ENCODE results near the gene LRRC7. TPM values are rescaled to one million over a fixed set of nuclear protein-coding genes. Genes with fewer than 3 reads are reported as not detected.

The LRRC7 gene
- total RNA-seq, 1 donor from 2014 or later: not detected

- no peak overlapping the region for H3K4me3 ChIP-seq (ENCODE audit: low read depth, low read length)
- no peak for DNase-seq (ENCODE audit: low read depth)
- no peak for TF ChIP-seq CTCF (conservative IDR thresholded peaks at IDR 0.05; ENCODE audit: low read depth, low read length)
These were observed 361.8 kb downstream of the LRRC7 start for GRCh38 chr1:69929308-69930057.

DNA sequence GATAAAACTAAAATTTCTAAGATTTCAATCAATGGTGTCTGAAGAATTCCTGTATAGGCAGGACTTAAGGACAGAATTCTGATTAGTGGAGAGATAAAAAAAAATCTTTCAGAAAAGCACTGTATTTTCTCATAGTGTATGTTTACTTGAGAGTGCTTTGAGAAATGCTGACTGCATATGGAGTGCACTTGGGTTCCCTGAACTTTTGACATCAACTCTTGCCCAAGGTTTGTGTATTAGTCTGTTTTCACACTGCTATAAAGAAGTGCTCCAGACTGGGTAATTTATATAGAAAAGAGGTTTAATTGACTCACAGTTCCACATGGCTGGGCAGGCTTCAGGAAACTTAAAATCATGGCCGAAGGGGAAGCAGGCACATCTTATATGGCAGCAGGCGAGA lies 362.7 kb downstream of the LRRC7 start:
- H3K4me3 ChIP-seq (ENCODE audit: low read depth, low read length): no peak overlapping the region
- no peak for TF ChIP-seq CTCF (conservative IDR thresholded peaks at IDR 0.05; ENCODE audit: low read depth, low read length)
- DNase-seq (ENCODE audit: low read depth): no peak

GRCh38 chr1:69932760-69933159 lies 365.0 kb downstream of the LRRC7 start:
- no peak for TF ChIP-seq CTCF (conservative IDR thresholded peaks at IDR 0.05; ENCODE audit: low read depth, low read length)
- no peak for DNase-seq (ENCODE audit: low read depth)
- H3K4me3 ChIP-seq (ENCODE audit: low read depth, low read length): no peak overlapping the region

- TF ChIP-seq CTCF (conservative IDR thresholded peaks at IDR 0.05; ENCODE audit: low read depth, low read length): no peak
- DNase-seq (ENCODE audit: low read depth): no peak
- H3K4me3 ChIP-seq (ENCODE audit: low read depth, low read length): no peak overlapping the region
These were observed 372.5 kb downstream of the LRRC7 start for GRCh38 chr1:69940231-69940630.

DNA sequence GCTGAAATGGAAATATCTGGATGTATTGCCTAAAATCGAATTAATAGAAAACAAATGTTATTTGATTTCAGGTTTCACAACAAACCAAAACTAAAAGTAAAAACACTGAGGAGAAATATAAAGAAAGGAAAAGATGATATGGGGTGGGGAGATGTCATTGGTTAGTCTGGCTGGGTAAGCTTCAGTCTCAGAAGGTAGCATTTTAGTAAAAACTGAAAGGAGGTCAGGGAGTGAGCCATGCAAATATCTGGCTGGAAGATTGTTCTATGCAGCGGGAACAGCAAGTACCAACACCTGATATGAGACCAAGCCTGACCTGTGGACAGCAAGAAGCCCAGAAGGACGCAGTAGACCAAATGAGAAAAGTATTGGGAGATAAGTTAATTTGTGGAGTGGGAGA lies 373.1 kb downstream of the LRRC7 start:
- no peak for TF ChIP-seq CTCF (conservative IDR thresholded peaks at IDR 0.05; ENCODE audit: low read depth, low read length)
- no peak for DNase-seq (ENCODE audit: low read depth)
- H3K4me3 ChIP-seq (ENCODE audit: low read depth, low read length): no peak overlapping the region

DNA sequence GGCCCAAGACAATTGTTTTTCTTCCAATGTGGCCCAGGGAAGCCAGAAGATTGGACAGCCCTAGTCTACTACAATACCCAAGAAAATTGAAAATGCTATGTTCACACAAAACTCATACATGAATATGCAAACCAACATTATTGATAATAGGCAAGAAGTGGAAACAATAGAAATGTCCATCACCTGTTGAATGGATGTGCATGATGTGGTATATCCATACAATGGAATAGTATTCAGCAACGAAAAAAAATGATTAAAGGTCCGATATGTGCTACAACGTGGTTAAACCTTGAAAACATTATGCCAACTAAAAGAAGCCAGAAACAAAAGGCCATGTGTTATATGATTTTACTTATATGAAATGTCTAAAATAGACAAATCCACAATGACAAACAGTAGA lies 375.3 kb downstream of the LRRC7 start:
- TF ChIP-seq CTCF (conservative IDR thresholded peaks at IDR 0.05; ENCODE audit: low read depth, low read length): no peak

DNA sequence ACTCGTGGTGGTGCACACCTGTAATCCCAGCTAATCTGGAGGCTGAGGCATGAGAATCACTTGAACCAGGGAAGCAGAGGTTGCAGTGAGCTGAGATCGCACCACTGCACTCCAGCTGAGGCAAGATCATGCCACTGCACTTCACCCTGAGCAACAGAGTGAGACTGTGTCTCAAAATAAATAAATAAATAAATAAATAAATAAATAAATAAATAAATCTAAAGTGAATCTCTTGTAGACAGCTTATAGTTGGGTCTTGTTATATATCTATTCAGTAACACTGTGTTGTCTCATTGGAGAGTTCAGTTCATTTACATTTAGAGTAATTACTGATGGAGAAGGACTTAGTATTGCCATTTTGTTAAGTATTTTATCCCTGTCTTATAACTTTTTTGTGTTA lies 379.2 kb downstream of the LRRC7 start:
- H3K4me3 ChIP-seq (ENCODE audit: low read depth, low read length): no peak overlapping the region
- TF ChIP-seq CTCF (conservative IDR thresholded peaks at IDR 0.05; ENCODE audit: low read depth, low read length): no peak
- no peak for DNase-seq (ENCODE audit: low read depth)

More for the DNA sequence above, 375.3 kb downstream of the LRRC7 start:
- no peak overlapping the region for H3K4me3 ChIP-seq (ENCODE audit: low read depth, low read length)
- DNase-seq (ENCODE audit: low read depth): no peak
